K562 (cell line): ENCODE results near the gene HMGCL. TPM values are rescaled to one million over a fixed set of nuclear protein-coding genes. Genes with fewer than 3 reads are reported as not detected.
A peak's percentile ranks its signal among the peaks of the same experiment; 100 is the strongest.

Experiments
- ELF4 ChIP-seq: fragments of 450-650 bp; formaldehyde crosslinking; IDR thresholded peaks from 2 replicates; pipeline ENCODE4 v1.4.0; 2022; ENCODE audit warnings: missing genetic modification characterization
- NR3C1 ChIP-seq: sonication (generic); formaldehyde crosslinking; IDR thresholded peaks from 2 replicates; pipeline ENCODE4 v1.8.1; 2022; ENCODE audit warnings: missing genetic modification reagents
- RBBP5 ChIP-seq: fragments of 200-600 bp; sonication (generic); IDR thresholded peaks from 2 replicates; pipeline ENCODE4 v1.6.1; 2012; ENCODE audit warnings: borderline replicate concordance, mild to moderate bottlenecking, low read length, control low read depth, inconsistent platforms; ENCODE audit not compliant: insufficient read depth, poor library complexity, severe bottlenecking
- RBM15 ChIP-seq: fragments of 200-400 bp; formaldehyde crosslinking; IDR thresholded peaks from 2 replicates; pipeline ENCODE4 v1.6.1; 2018; ENCODE audit warnings: mild to moderate bottlenecking, low read length, moderate library complexity; ENCODE audit not compliant: insufficient read depth
- SAP30 ChIP-seq: fragments of 200-600 bp; sonication (generic); IDR thresholded peaks from 2 replicates; pipeline ENCODE4 v1.6.1; 2012; ENCODE audit warnings: borderline replicate concordance, low read depth, mild to moderate bottlenecking, moderate library complexity, low read length, control low read depth, inconsistent platforms; ENCODE audit not compliant: insufficient read depth, poor library complexity, severe bottlenecking
- TAF1 ChIP-seq: IDR thresholded peaks from 2 replicates; pipeline ENCODE4 v1.6.1; 2011; ENCODE audit warnings: mild to moderate bottlenecking, low read length, moderate library complexity; ENCODE audit not compliant: insufficient read depth, control insufficient read depth, severe bottlenecking; ENCODE audit errors: extremely low read depth
- TEAD1 ChIP-seq, 2 experiments: fragments of 450-650 bp in 1 of 2; sonication (generic) in 1 of 2; formaldehyde crosslinking; IDR thresholded peaks; 2 replicates each; pipeline versions ENCODE4 v1.4.0 to v1.8.0; 2020 to 2022; ENCODE audit warnings: mild to moderate bottlenecking in 2 of 2, missing genetic modification reagents in 1 of 2
- ZBTB17 ChIP-seq: fragments of 450-650 bp; formaldehyde crosslinking; IDR thresholded peaks from 2 replicates; pipeline ENCODE4 v1.4.0; 2020; ENCODE audit warnings: mild to moderate bottlenecking
- ZBTB40 ChIP-seq, 2 experiments: fragments of 450-650 bp in 1 of 2; sonication (generic) in 1 of 2; formaldehyde crosslinking in 1 of 2; IDR thresholded peaks; 2 replicates each; pipeline versions ENCODE4 v1.7.1 to v1.9.0; 2016 to 2022; ENCODE audit warnings: inconsistent platforms in 1 of 2, mild to moderate bottlenecking in 1 of 2, missing genetic modification reagents in 1 of 2
- ZBTB43 ChIP-seq: sonication (generic); formaldehyde crosslinking; IDR thresholded peaks from 2 replicates; pipeline ENCODE4 v1.8.0; 2023; ENCODE audit warnings: mild to moderate bottlenecking, missing genetic modification reagents
- ZBTB49 ChIP-seq: sonication (generic); formaldehyde crosslinking; IDR thresholded peaks from 2 replicates; pipeline ENCODE4 v1.8.0; 2022; ENCODE audit warnings: missing genetic modification reagents, mild to moderate bottlenecking, borderline replicate concordance
- polyA plus RNA-seq, 8 experiments: library from polyadenylated mRNA; depleted of rRNA in 4 of 8; stranded (reverse) in 5 of 8; unstranded in 3 of 8; fragments of >200 nt; fragmentation: Nextera tagmentation in 2 of 8; fragmentation: Illumina TruSeq in 1 of 8; extraction: Ambion mirVana in 2 of 8; extraction: Trizol in 1 of 8; gene quantifications; 2 replicates each; pipeline versions ENCODE4 v1.2.1 to v1.2.3, GENCODE V29; 2011 to 2014; ENCODE audit warnings: inconsistent platforms in 1 of 8, missing spikeins in 1 of 8
- total RNA-seq, 7 experiments: library from RNA; depleted of rRNA in 6 of 7; stranded (reverse); fragments of >200 nt in 6 of 7; fragmentation: Illumina TruSeq in 2 of 7; extraction: Trizol in 2 of 7; gene quantifications; 2 replicates each; pipeline versions ENCODE4 v1.2.1 to v1.2.3, GENCODE V29; 2011 to 2021; ENCODE audit warnings: low replicate concordance in 1 of 7

The HMGCL gene
- total and polyA plus RNA-seq, 9 of the 15 experiments (the other 6 are each of a cell fraction or from before 2014, with no cell fraction given), result 18.0 to 82.2 (median 24.2) TPM

GRCh38 chr1:23800400-23801337 lies 24.6 kb downstream of the HMGCL start, which contains the start of gene GALE (continued):
- TF ChIP-seq TEAD1 (CRISPR knock-in tag; IDR thresholded peaks at IDR 0.05), result 0 out of 4 replicates have a peak, but pooled peaks of 1 of the 2 experiments have one; percentile 21
- TF ChIP-seq RBM15, result no peak
- TF ChIP-seq NR3C1, result 0 out of 2 replicates have a peak, but pooled peaks have one; percentile 46
- peak; percentile 85; the same call in 1 of the 2 replicates for TF ChIP-seq ZBTB49 (CRISPR knock-in tag)
- TF ChIP-seq RBBP5, result peak; percentile 69
- TF ChIP-seq ZBTB17 (CRISPR knock-in tag), result 0 out of 2 replicates have a peak, but pooled peaks have one; percentile 1
- peak; percentile 78 for TF ChIP-seq TAF1
- peak; percentile 78; the same call in 1 of the 2 replicates for TF ChIP-seq ZBTB43
- peak; percentile 72 for TF ChIP-seq SAP30
- peak; percentile 91 for TF ChIP-seq ELF4 (CRISPR knock-in tag)
- peak; percentile 70 for TF ChIP-seq ZBTB40 (IDR thresholded peaks at IDR 0.05)
- no peak for TF ChIP-seq ZBTB40 (CRISPR knock-in tag; IDR thresholded peaks at IDR 0.05)
